ENCODE data around the gene GRIK4. TPM values are rescaled to one million over a fixed set of nuclear protein-coding genes. Genes with fewer than 3 reads are reported as not detected.

The GRIK4 gene
- total and polyA plus RNA-seq, 9 of the 15 experiments (the other 6 are each of a cell fraction or from before 2014, with no cell fraction given): not detected

GRCh38 chr11:120857508-120857907, 346.0 kb downstream of the GRIK4 start:
- FAIRE-seq: no peak
- H3K9me3 ChIP-seq (replicated peaks; ENCODE audit: control insufficient read depth, insufficient read depth, low read depth, low read length): no peaks in the 10 kb centered on the region
- 0% methylated on average over 1 of the region's 1 CpG for WGBS (ENCODE audit: insufficient coverage, low coverage, missing lambda C conversion rate)
- in situ Hi-C loops (cut with MboI) (no loop called here), intact Hi-C loops (cut with micrococcal nuclease) (no loop called here)
- H3K4me3 ChIP-seq: no peak overlapping the region
- TF ChIP-seq ZNF592 (IDR thresholded peaks at IDR 0.05) (no peak), ZBTB26 (CRISPR knock-in tag; IDR thresholded peaks at IDR 0.05) (no peak), MTF1 (CRISPR knock-in tag; IDR thresholded peaks at IDR 0.05; ENCODE audit: borderline replicate concordance) (no peak), GTF3C2 (IDR thresholded peaks at IDR 0.05; ENCODE audit: borderline replicate concordance, extremely low read depth, insufficient read length) (no peak)
- H3K9me1 ChIP-seq (ENCODE audit: control insufficient read depth, insufficient read depth, low read length): no peaks in the 10 kb centered on the region
- no peak overlapping the region for H3K27ac ChIP-seq (ENCODE audit: extremely low read depth, low read depth, low read length)
- no peak for ATAC-seq
- ChIA-PET POLR2A (no interaction called here), CTCF (ENCODE audit: low intra/inter-chr PET ratio) (no interaction called here)
- H3K36me3 ChIP-seq (ENCODE audit: control insufficient read depth, insufficient read depth, low read length): no peaks in the 10 kb centered on the region
- H4K20me1 ChIP-seq (replicated peaks; ENCODE audit: control insufficient read depth, insufficient read depth, low read length): no peaks in the 10 kb centered on the region
- H3K79me2 ChIP-seq (ENCODE audit: control insufficient read depth, insufficient read depth, low read length): no peaks in the 10 kb centered on the region
- no peak overlapping the region for H3K4me2 ChIP-seq (ENCODE audit: insufficient read depth, low read length)
- no peak overlapping the region for H2AFZ ChIP-seq (ENCODE audit: low read depth, low read length)
- DNase-seq (ENCODE audit: extremely low read depth in 1 of 4, low spot score in 3 of 4): no peak
- BruUV-seq (replicated peaks): no TSS peak
- no peak overlapping the region for H3K9ac ChIP-seq (ENCODE audit: insufficient read depth in 1 of 2, low read depth in 2 of 2, low read length in 2 of 2)
- no peaks in the 10 kb centered on the region for H3K4me1 ChIP-seq (replicated peaks in 1 of 2; ENCODE audit: control insufficient read depth in 2 of 2, insufficient read depth in 2 of 2, low read length in 2 of 2)
- H3K27me3 ChIP-seq (ENCODE audit: control insufficient read depth in 2 of 2, insufficient read depth in 2 of 2, low read length in 2 of 2): peaks cover 0 to 10% of the 10 kb centered on the region in 2 experiments; a peak in 2 of 5 replicates

Data from K562 (cell line).